ENCODE results near the gene PPM1H.
"Not testable (repeated sequence)": the region's sequence is repeated elsewhere in the genome, so short reads cannot be mapped to it uniquely, and the experiment has no call there.

PPM1H gene

DNA sequence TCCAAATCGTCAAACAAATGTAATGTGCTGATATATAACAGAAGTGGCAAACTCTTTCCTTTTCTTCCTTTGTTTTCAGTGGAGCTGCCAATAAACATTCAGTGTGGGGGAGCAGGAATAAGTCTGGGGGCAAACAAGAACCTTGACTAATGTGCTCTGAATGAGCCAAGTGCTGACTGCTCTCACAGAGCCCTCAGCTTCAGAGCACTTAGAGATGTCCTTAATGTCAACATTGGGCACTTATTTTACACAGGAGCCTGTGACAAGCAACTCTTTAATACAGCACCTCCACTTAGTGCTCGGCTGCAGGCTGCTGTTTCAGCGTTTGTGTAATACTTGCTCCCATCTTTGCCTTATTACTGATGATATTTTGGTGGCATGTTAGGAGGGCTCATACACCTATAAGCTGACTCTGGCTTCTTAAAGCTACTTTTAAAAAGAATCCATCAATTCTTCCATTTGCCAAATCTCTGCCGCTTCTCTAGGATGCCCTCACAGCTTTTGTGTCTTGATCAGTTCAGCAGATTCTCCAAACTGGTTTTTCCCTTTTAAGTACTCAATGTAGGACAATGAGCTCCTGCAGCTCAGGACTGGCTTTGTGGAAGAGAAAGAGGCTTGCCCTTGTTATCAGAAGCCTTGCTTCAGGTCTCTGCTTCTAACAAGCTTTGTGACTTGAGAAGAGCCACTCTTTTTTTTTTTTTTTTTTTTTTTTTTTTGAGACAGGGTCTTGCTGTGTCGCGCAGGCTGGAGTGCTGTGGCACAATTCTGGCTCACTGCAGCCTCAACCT lies 261.7 kb downstream of the PPM1H start:
- TF ChIP-seq, protein P1, sequence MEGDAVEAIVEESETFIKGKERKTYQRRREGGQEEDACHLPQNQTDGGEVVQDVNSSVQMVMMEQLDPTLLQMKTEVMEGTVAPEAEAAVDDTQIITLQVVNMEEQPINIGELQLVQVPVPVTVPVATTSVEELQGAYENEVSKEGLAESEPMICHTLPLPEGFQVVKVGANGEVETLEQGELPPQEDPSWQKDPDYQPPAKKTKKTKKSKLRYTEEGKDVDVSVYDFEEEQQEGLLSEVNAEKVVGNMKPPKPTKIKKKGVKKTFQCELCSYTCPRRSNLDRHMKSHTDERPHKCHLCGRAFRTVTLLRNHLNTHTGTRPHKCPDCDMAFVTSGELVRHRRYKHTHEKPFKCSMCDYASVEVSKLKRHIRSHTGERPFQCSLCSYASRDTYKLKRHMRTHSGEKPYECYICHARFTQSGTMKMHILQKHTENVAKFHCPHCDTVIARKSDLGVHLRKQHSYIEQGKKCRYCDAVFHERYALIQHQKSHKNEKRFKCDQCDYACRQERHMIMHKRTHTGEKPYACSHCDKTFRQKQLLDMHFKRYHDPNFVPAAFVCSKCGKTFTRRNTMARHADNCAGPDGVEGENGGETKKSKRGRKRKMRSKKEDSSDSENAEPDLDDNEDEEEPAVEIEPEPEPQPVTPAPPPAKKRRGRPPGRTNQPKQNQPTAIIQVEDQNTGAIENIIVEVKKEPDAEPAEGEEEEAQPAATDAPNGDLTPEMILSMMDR (conservative IDR thresholded peaks at IDR 0.05), result no peak
- TF ChIP-seq ZFX (IDR thresholded peaks at IDR 0.05), result no peak
- no peak overlapping the region for H3K27ac ChIP-seq

DNA sequence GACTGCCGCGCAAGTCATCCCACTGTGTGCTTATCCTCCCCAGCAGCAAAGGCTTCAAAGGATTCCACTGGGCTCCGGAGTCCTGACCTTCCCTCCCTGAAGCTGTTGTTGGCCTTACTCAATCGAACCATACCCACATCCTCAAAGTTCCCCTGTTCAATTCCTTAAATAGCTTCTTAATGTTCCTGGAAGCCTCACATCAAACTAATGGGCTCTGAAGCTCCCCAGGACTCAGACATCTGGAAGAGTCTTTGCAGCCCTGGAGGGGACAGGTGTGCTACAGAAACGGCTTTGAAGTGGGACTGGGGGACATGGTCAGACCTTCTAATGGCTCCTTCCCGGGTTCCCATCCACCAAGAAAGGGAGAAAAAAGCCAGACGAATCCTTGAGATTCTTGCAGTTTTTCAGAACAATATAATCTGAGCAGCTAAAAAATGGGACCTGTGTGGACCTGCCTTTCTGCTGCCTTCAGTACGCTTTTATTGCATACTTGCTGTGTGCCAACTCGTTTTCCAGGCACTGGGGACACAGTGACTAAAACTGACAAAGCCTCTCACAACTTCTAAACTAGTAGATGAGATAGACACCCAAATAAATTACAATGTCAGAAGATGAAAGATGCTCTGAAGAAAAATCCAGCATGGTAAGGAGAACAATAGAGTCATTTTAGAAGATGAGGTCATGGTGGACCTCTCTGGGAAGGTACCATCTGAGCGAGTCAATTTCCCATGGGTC lies 263.8 kb downstream of the PPM1H start:
- no peak for TF ChIP-seq ZFX (IDR thresholded peaks at IDR 0.05)
- TF ChIP-seq, protein P1 (conservative IDR thresholded peaks at IDR 0.05), result no peak
- H3K27ac ChIP-seq, result no peak overlapping the region

DNA sequence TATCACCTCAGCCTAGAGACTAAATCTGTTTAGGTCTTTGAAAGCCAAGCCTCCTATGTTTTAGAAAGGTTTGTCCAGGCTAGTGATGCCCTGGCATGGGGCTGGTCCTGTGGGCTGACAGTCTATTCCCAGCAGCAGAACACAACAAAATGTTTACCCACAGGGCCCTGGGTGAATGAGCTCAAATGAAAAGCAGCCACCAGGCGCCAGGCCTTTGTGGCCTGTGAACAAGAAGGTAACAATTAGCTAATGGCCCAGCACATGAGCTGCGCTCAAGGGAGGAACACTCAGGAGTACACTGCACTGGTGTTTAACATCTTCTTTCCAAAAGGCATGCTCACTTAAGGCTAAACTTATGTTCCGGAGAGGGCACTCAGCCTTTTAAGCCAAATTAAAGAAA lies 266.2 kb downstream of the PPM1H start:
- H3K27ac ChIP-seq, result no peak overlapping the region
- no peak for TF ChIP-seq ZFX (IDR thresholded peaks at IDR 0.05)
- TF ChIP-seq, protein P1 (conservative IDR thresholded peaks at IDR 0.05), result no peak

DNA sequence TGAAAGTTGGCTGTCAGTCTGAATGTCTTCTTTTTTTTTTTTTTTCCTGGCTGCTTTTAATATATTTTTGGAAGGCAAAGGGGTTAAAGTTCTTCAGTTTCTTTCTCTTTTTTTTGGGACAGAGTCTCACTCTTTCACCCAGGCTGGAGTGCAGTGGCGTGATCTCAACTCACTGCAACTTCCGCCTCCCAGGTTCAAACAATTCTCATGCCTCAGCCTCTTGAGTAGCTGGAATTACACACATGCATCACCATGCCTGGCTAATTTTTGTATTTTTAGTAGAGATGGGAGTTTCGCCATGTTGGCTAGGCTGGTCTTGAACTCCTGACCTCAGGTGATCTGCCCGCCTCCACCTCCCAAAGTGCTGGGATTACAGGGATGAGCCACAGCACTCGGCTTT lies 270.0 kb downstream of the PPM1H start:
- not testable (repeated sequence) for H3K27ac ChIP-seq

DNA sequence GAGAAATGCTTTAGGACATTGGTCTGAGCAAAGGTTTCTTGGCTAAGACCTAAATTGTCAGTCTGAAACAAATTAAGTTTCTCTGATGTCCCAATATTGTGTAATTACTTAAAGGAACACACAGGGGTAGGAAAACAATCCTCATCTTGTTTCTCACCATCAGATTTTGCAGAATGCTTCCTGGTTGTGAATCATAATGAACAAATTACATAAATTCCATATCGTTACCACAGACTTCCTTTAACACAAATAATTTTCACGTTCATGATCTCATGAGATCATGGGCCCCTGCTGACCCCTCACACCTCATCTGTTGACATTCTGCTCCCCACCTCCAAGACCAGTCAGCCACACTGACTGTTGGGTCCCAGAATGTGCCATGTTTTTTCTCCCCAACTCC lies 274.2 kb downstream of the PPM1H start:
- no peak overlapping the region for H3K27ac ChIP-seq
- no peak for TF ChIP-seq ZFX (IDR thresholded peaks at IDR 0.05)
- TF ChIP-seq, protein P1 (conservative IDR thresholded peaks at IDR 0.05), result no peak

DNA sequence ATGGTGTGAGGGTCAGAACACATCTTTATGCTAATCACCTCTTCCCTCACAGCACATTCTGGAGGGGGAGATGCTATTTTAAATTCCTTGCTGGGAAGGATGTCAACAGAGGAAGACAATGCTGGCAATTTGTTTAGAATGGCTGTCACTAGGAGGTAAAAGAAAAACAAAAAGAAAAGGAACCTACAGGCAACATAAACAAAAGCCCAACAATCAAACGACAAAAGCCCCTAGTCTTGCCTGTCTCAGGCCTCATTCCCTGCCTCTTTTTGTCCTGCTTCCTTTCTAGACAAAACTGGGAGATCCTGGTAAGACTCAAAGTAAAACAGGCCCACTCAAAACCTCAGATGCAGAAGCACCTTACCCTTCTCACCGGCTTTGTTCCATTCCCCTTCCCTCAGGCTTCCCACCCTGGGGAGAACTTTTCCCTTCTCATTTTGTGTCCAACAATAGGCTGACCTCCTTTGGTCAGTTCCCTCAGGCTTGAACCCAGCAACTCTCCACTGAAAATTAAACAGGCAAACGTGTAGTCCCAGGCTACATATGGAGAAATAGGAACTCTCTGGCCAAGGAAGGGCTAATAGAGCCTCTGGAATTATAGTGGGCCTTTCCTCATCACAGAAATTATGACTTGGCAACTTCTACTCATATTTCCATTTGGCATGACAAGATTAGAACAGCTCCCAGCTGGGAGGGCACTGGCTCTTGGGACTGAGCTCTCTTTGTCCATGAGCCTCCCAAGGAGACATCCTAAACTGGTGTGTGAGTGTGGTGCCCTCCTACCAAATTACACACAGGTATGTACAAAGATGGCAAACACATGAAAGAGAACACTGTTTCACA lies 275.3 kb downstream of the PPM1H start:
- TF ChIP-seq, protein P1 (conservative IDR thresholded peaks at IDR 0.05), result no peak
- H3K27ac ChIP-seq, result no peak overlapping the region

DNA sequence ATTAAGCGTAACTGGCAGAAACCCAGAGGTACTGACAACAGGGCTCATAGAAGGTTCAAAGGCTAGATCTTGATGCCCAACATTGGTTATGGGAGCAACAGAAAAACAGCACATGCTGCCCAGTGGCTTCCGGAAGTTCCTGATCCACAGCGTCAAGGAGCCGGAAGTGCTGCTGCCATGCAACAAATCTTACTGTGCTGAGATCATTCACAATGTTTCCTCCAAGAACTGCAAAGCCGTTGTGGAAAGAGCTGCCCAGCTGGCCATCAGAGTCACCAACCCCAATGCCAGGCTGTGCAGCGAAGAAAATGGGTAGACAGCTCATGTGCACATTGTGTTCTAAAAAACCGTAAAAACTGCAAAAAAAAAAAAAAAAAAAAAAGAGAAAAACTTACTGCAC lies 276.0 kb downstream of the PPM1H start:
- no peak overlapping the region for H3K27ac ChIP-seq
- TF ChIP-seq, protein P1 (conservative IDR thresholded peaks at IDR 0.05), result no peak
- no peak for TF ChIP-seq ZFX (IDR thresholded peaks at IDR 0.05)

Measured in C4-2B (cell line).